ENCODE measurements around the gene WRAP73.
A peak's percentile ranks its signal among the peaks of the same experiment; 100 is the strongest.

Gene WRAP73

GRCh38 chr1:3649342-3650247, at the start of gene WRAP73:
TSS of gene WRAP73 (minus strand) at chr1:3650103. CDS start at chr1:3649999, 104 bp downstream.
- peak; percentile 91 for DNase-seq

- no peak for DNase-seq
These were observed 49.7 kb upstream of the WRAP73 start for GRCh38 chr1:3699596-3699995.

- DNase-seq = no peak
These were observed 48.9 kb upstream of the WRAP73 start for GRCh38 chr1:3698660-3699408.

DNA sequence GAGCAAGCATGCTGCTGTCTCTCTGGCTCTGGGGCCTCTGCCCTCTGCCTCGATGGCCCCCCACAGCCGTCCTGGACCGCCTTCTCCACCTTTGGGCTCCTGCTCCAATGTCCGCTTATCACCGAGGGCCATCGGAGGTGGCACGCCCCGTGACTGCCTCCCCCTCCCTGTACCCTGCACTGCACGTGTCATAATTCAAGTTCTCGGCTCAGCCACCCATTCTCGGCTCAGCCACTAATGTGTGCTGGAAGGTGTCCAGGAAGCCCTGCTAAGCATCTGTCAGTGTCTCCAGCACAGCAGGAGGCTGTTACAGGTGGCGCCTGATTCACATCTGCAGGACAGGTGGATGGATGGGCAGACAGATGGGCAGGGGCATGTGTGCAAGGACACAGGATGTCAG, 47.9 kb upstream of the WRAP73 start:
- DNase-seq = peak; percentile 96

DNA sequence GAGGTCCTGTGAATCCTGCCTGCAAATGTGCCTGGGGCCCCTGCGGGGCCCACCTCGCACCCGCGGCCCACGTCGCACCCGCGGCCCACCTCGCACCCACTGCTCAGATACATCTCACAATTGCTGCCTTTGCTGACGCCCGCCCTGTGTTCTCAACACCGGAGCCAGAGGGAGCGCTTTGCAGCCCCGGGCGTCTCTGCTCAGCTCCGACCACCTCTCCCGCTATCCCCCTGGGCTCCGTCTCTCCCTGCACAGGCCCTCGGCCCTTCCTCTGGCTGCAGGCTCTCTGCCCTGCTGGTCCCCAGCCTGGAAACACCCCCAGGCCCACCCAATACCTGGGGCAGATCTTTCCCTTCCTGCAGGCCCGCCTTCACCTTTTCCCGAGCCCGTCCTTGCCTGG, 47.2 kb upstream of the WRAP73 start:
- no peak for DNase-seq

DNA sequence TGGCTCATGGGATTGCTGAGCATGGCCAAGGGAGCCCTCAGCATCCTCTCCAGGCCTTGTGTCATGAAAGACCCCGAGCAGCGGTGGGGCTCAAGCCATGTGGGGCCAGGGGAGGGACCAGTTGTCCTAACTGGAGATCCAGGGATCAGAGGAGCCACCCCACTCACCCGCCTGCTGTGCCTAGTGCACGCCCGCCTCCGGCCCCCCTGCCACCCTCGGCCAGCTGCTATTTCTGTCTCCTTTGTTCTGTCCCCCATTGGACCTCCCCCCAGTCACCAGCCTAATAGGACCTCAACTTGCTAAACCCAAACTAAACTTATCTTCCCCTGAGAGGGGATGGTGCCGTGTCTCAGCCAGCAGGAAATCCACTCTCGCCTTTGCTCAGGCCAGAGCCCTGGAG, 46.8 kb upstream of the WRAP73 start:
- DNase-seq = no peak

DNA sequence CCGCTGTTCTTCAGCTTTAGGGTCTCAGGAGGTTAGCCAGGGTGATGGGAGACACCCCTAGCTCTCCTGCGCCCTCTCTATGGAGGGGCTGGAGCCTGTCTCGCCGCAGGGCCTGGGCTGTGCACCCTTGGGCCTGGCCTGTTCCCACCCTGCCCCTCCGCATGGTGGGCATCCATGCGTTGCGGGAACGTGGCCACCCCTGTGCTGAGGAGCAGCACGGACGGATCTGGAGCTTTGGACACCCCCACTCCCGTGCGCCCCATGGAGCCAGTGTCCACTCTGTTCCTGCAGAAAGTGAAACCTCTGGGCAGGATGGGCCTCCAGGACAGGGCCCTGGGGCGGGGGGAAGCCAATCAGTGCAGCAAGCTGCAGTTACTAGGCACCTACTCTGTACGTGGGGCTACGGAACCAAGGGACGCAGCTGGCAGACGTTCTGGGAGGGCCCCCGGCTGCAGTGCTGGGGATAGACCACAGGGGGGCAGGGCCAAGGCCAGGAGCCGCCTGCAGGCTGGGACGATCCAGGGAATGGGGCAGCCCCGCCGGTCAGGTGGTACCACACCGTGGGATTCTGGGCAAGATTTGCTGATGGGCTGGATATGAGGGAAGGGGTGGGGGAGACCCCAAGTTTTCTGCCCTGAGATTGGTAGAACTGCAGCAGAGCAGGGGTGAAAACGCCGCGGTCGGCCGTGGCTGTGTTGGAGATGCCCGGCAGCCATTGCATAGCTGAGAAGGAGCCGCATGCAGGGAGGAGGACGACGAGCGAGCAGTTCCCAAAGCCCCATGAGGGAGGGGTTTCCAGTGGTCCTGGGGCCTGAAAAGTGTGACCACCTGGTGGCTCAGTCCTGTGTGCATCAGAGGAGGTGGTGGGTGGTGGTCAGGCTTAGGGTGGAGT, 45.7 kb upstream of the WRAP73 start:
- DNase-seq = no peak

DNA sequence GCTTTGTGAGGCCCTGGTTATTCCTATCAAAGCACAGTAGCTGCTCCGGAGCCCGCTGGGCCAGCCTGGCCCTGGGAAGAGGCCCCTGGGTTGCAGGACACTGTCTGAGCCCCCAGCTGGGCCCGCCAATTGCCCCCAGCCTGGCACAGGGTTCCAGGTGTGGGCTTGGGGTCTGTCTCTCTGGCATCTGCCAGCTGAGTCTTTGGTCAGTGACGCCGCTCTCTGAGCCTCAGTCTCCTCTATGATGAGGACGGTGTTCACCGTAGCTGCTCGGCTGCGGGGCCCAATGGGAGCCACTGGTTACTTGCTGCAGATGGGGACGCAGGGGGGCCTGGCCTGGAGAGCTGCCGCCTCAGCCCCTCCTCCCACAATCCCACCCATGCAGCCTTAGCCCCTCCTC, 43.4 kb upstream of the WRAP73 start:
- DNase-seq = no peak

- DNase-seq = peak; percentile 84
These were observed 42.7 kb upstream of the WRAP73 start for GRCh38 chr1:3692598-3692997.

DNA sequence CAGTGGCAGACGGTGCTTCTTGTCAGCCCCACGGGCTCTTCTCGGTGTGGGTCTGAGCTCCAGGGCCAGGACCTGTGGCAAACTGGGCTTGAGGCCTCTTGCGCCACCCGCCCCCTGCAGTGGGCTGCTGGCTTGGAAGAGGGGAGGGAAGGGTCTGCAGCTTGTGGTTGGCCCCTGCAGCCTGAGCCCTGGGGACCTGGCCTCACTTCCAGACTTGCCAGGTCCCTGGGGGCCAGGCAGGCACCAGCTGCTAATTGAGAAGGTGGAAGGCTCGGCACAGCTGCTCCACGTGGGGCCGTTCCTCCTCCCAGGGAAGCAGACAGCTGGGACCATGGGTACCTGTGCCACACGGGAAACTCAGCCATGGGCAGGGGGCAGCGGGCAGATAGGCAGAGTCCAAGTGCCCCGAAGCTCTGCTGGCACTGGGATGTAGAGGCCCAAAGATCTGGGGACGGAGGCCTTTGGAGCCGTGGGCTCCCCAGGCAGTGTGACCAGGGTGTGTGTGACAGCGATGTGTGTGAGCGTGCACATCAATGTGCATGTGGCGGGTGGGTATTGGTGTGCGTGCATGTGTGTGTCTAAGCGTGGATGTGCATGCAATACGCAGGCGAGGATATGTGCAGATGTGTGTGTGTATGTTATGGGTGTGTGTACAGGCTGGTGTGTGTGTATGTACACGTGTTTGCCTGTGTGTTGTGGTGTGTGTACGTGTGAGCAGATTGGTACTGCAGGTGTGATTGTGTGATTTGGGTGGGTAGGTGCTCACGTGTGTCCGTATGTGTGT, 41.7 kb upstream of the WRAP73 start:
- DNase-seq = peak; percentile 90

DNA sequence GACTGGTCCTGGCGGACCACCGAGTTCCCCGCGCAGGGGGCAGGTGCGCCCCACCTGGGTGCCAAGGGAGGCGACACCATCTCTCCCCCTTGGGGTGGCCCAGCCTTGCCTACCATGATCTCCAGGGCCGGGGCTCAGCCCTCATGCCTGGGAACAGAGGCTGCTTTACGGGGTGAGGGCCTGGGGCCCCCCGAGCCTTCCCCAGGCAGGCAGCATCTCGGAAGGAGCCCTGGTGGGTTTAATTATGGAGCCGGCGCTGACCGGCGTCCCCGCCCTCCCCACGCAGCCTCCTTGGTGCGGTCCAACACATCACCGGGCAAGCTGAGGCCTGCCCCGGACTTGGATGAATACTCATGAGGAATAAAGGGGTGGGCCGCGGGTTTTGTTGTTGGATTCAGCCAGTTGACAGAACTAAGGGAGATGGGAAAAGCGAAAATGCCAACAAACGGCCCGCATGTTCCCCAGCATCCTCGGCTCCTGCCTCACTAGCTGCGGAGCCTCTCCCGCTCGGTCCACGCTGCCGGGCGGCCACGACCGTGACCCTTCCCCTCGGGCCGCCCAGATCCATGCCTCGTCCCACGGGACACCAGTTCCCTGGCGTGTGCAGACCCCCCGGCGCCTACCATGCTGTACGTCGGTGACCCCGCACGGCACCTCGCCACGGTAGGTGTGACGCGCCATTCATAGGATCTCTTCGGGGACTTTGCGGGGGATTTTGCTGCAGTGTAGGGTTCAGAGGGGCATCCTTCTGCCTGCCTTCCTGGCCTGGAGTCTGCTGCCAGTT, 40.6 kb upstream of the WRAP73 start:
- peak; percentile 68 for DNase-seq

DNA sequence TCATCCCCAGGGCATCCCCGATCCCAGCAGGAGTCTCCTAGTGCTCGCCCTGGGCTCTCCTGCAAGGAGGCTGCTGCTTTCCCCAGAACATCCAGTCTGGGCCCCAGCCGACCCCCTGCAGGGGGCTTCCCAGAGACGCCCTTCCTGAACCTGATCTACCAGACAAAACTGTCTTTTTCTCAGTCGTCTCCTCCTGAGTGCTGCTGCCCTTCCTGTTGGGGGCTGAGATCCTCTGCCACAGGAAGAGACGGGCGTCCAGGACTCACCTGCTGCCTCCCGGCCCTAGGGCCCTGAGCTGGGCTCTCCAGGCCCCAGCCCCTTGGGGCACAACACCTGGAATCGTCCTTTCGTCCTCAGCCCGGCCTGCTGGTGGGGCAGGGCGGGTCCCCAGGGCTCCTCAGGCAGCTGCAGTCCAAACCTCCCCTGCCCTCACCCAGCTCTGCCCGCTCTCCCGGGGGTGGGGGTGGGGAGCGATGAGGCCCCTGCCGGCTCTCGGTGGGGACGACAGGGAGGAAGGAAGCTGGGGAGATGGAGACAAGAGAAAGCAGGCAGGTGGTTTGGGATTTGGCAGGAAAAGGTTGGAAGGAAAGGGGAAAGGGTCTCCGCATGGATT, 39.3 kb upstream of the WRAP73 start:
- DNase-seq = no peak

DNA sequence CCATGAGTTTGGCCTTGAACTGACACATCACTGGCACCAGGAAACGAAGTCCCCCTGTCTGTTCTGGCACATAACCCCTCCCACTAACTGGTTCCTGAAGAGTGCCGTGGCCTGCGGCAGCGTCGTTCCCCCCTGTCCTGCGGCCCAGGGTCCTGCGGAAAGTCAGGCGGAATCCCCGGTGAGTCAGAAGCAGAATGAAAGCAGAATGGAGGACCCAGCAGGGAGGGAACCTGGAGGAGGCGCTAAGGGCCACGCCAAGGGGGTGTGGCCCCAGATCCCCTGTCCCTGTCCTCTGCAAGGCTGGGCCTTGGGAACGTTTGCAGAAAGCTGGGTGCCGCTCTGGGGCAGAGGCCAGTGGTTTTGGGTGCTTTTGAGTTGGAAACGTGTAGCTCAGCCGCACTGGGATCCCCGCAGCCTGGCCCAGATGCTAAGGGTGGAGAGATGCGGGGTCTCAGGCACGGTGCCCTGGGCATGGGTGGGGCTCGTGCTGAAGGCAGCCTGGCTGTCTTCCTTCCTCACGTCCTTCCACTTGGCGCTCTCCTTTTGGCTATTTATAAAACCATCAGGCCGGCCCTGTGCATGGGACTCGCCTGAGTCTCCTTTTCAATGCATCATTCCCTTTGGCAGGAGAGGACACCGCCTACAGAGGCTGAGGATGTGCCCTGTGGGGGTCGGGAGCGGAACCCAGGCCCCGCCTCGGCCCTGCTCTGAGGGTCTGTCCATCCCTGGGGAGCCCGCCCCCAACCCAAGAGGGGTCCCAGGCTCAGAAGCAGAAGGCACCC, 38.6 kb upstream of the WRAP73 start:
- no peak for DNase-seq

DNA sequence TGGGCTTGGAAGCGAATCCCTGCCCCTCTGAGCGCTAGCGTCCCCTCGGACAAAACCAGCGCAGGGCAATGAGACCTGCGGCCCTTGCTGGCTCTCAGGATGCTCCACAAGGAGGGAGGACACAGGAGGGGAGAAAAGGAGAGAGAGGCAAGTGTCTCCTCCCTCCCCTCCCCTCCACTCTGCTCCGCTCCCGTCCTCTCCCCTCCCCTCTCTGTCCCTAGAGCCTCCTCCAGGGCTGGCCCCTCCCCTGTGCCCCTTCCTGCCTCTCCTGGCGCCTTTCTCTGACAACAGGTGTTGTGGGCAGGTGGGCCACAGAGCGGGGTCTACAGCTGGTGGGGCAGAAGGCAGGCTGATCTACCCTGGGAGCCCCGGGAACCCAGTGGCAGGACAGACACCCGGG, 37.6 kb upstream of the WRAP73 start:
- peak; percentile 80 for DNase-seq

- DNase-seq = peak; percentile 37
These were observed 36.0 kb upstream of the WRAP73 start for GRCh38 chr1:3685906-3686305.

DNA sequence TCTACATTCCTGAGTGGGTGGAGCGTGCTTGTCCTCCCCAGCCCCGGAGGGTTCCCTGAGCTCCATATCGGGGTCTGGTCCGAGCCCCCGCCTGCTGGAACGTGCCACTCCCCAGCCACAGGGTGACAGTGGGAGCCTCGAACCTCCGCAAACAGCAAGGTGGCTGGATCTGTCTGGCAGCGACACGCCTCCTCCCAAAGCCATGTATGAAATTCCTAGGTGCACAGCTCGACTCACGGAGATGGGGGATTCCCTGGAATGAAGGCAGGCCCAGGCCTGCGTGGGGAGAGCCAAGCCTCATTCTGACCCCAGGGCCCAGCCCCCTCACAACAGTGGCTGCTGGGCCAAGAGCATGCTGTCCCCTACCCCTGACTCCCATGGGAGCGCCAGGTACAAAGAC, 35.3 kb upstream of the WRAP73 start:
- DNase-seq = no peak

GRCh38 chr1:3683992-3684391, 34.1 kb upstream of the WRAP73 start:
- no peak for DNase-seq

GRCh38 chr1:3683197-3683596, 33.3 kb upstream of the WRAP73 start:
- DNase-seq = no peak

GRCh38 chr1:3681898-3682806, 32.2 kb upstream of the WRAP73 start:
- no peak for DNase-seq
